SU-DHL-6 (cell line): ENCODE measurements around the gene NDNF.

Experiments
- CTCF ChIP-seq: fragments of 200-600 bp; sonication (generic); IDR thresholded peaks from one replicate; pipeline ENCODE4 v1.5.1; 2017; ENCODE audit warnings: antibody characterized with exemption, mild to moderate bottlenecking, low read length, moderate library complexity; ENCODE audit not compliant: insufficient read depth, poor library complexity, severe bottlenecking
- EZH2phosphoT487 ChIP-seq: fragments of 200-600 bp; sonication (generic), shearing (Covaris generic); conservative IDR thresholded peaks from 2 replicates; pipeline ENCODE4 v1.6.1; 2018; ENCODE audit warnings: mild to moderate bottlenecking, antibody characterized with exemption, low read length, moderate library complexity, mixed read lengths

DNA sequence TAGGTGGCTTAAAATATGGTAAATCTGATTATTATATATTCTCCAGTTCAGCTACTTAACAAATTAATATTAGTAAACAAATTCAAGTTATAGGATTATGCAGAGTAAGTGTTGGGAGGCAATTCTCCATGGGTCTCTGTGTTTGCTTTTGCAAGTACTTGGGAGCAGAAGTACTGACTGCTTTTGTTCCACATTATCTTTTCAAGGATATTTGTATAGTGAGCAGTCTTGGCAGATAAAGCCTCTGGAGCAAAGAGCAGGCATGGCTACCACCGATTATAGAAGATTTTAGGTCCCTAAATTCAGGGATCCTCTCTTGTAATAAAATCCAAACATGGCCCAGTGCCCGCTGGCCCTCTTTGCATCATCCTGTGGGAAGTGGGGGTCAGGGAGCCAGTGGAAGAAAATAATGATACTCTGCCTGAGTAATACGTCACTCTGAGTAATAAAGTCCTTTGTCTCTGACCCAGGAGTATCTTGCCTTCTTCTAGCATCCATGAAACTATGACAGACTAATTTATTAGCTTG lies 23.2 kb downstream of the NDNF start:
- TF ChIP-seq CTCF = no peak
- TF ChIP-seq EZH2phosphoT487 = no peak
